WTC11 (cell line): ENCODE results near the gene DNAJA4. TPM values are rescaled to one million over a fixed set of nuclear protein-coding genes. Genes with fewer than 3 reads are reported as not detected.

ENCODE experiments used
- ATAC-seq: fragments of 200-7000 bp; cut with Tn5 transposase; 2 replicates; pipeline ENCODE4 v1.10.0; 2021; ENCODE audit warnings: mild to moderate bottlenecking, moderate library complexity
- CTCF ChIA-PET: fragments of 300-600 bp; sonication (Branson Sonifier 250); formaldehyde crosslinking; loops from one replicate; lab custom pipeline; 2021; ENCODE audit warnings: antibody characterized with exemption; lab: Charles Lee
- POLR2A ChIA-PET: fragments of 350-600 bp; sonication (Branson Sonifier 250); formaldehyde crosslinking; loops from one replicate; lab custom pipeline; 2021; ENCODE audit warnings: antibody characterized with exemption; lab: Charles Lee
- DNase-seq: peaks from one replicate; pipeline ENCODE4 v3.0.0; 2021; ENCODE audit warnings: low spot score
- H3K27ac Mint-ChIP-seq: 2 replicates; pipeline ENCODE4 v1.8.0; 2021; ENCODE audit warnings: mixed read lengths
- H3K27me3 Mint-ChIP-seq: 2 replicates; pipeline ENCODE4 v1.8.0; 2021; ENCODE audit warnings: low read depth, mild to moderate bottlenecking, moderate library complexity, mixed read lengths
- H3K36me3 Mint-ChIP-seq: 2 replicates; pipeline ENCODE4 v1.8.0; 2021; ENCODE audit warnings: mixed read lengths
- H3K4me1 Mint-ChIP-seq: 2 replicates; pipeline ENCODE4 v1.8.0; 2022; ENCODE audit warnings: mixed read lengths
- H3K4me3 Mint-ChIP-seq: 2 replicates; pipeline ENCODE4 v1.8.0; 2021; ENCODE audit warnings: mild to moderate bottlenecking, moderate library complexity, mixed read lengths
- H3K9me3 Mint-ChIP-seq: 2 replicates; pipeline ENCODE4 v1.8.0; 2021; ENCODE audit warnings: mixed read lengths
- AFF4 ChIP-seq: sonication (generic); formaldehyde crosslinking; IDR thresholded peaks from 2 replicates; pipeline ENCODE4 v1.8.1; 2023; ENCODE audit warnings: mild to moderate bottlenecking, missing genetic modification reagents, borderline replicate concordance
- CTCF ChIP-seq: fragments of 200-600 bp; IDR thresholded peaks from 2 replicates; pipeline ENCODE4 v1.8.0; 2022; ENCODE audit warnings: antibody characterized with exemption
- E2F1 ChIP-seq: sonication (generic); formaldehyde crosslinking; IDR thresholded peaks from 2 replicates; pipeline ENCODE4 v1.8.0; 2022; ENCODE audit warnings: mild to moderate bottlenecking, missing genetic modification reagents
- ERG ChIP-seq: fragments of 250-450 bp; sonication (Bioruptor Pico); IDR thresholded peaks from 2 replicates; pipeline ENCODE4 v1.8.0; 2021; ENCODE audit warnings: mild to moderate bottlenecking
- FOXK1 ChIP-seq: sonication (generic); formaldehyde crosslinking; IDR thresholded peaks from 2 replicates; pipeline ENCODE4 v1.8.0; 2022; ENCODE audit warnings: mild to moderate bottlenecking, moderate library complexity, missing genetic modification reagents
- FOXP4 ChIP-seq: sonication (generic); formaldehyde crosslinking; IDR thresholded peaks from 2 replicates; pipeline ENCODE4 v1.8.0; 2022; ENCODE audit warnings: mild to moderate bottlenecking, missing genetic modification reagents
- MLX ChIP-seq: sonication (generic); formaldehyde crosslinking; IDR thresholded peaks from 2 replicates; pipeline ENCODE4 v1.8.1; 2023; ENCODE audit warnings: mild to moderate bottlenecking, missing genetic modification reagents, moderate library complexity
- NFE2L1 ChIP-seq: sonication (generic); formaldehyde crosslinking; IDR thresholded peaks from 2 replicates; pipeline ENCODE4 v1.8.1; 2023; ENCODE audit warnings: missing genetic modification reagents
- NR1H2 ChIP-seq: sonication (generic); formaldehyde crosslinking; IDR thresholded peaks from 2 replicates; pipeline ENCODE4 v1.9.0; 2021; ENCODE audit warnings: mild to moderate bottlenecking, moderate library complexity, missing genetic modification reagents
- RORB ChIP-seq: fragments of 250-450 bp; sonication (Bioruptor Pico); IDR thresholded peaks from 2 replicates; pipeline ENCODE4 v1.9.0; 2021; ENCODE audit warnings: mild to moderate bottlenecking
- SMAD4 ChIP-seq: sonication (generic); formaldehyde crosslinking; IDR thresholded peaks from 2 replicates; pipeline ENCODE4 v1.8.0; 2022; ENCODE audit warnings: mild to moderate bottlenecking, missing genetic modification reagents
- ZNF263 ChIP-seq: sonication (generic); formaldehyde crosslinking; IDR thresholded peaks from 2 replicates; pipeline ENCODE4 v1.8.1; 2022; ENCODE audit warnings: low read depth, mild to moderate bottlenecking, moderate library complexity, missing genetic modification reagents
- ZNF416 ChIP-seq: fragments of 250-450 bp; sonication (Bioruptor Pico); IDR thresholded peaks from 2 replicates; pipeline ENCODE4 v1.9.0; 2021; ENCODE audit warnings: mild to moderate bottlenecking, inconsistent platforms
- ZNF423 ChIP-seq: fragments of 250-450 bp; sonication (Bioruptor Pico); IDR thresholded peaks from 2 replicates; pipeline ENCODE4 v2.1.2; 2022; ENCODE audit warnings: mild to moderate bottlenecking, moderate library complexity
- total RNA-seq: library from RNA; stranded (reverse); gene quantifications from 3 replicates; pipeline ENCODE4 v1.2.3, GENCODE V29; 2021
- TF ChIP-seq, protein P1 (sequence below): fragments of 250-450 bp; sonication (Bioruptor Pico); IDR thresholded peaks from 2 replicates; pipeline ENCODE4 v1.9.0; 2021; ENCODE audit warnings: mild to moderate bottlenecking, borderline replicate concordance
- TF ChIP-seq, protein P2 (sequence below): sonication (generic); formaldehyde crosslinking; IDR thresholded peaks from 2 replicates; pipeline ENCODE4 v1.8.1; 2022; ENCODE audit warnings: low read depth, mild to moderate bottlenecking, moderate library complexity, missing genetic modification reagents, borderline replicate concordance
- TF ChIP-seq, protein P3 (sequence below): sonication (generic); formaldehyde crosslinking; IDR thresholded peaks from 2 replicates; pipeline ENCODE4 v1.8.1; 2022; ENCODE audit warnings: mild to moderate bottlenecking, moderate library complexity, missing genetic modification reagents

The DNAJA4 gene
- total RNA-seq, 1 experiment from 2014 or later: 7.8 TPM

- H3K9me3 Mint-ChIP-seq: no peaks in the 10 kb centered on the region
- CTCF ChIA-PET: interaction anchor here (0.8 to 1.3 kb wide), 2 partner anchors 130 to 153 kb away, joined by 3 to 4 read pairs; partner anchors contain the start of gene CIB2
- no peaks in the 10 kb centered on the region for H3K36me3 Mint-ChIP-seq
- DNase-seq (no peak), ATAC-seq (no peak)
- H3K27ac Mint-ChIP-seq: no peak overlapping the region
- H3K27me3 Mint-ChIP-seq: peaks cover 32% of the 10 kb centered on the region
- no peak overlapping the region for H3K4me3 Mint-ChIP-seq
- POLR2A ChIA-PET: no interaction called here
- H3K4me1 Mint-ChIP-seq: peaks cover 8% of the 10 kb centered on the region
- TF ChIP-seq ERG (CRISPR knock-in tag) (no peak), E2F1 (CRISPR knock-in tag) (no peak), NR1H2 (CRISPR knock-in tag) (no peak), FOXP4 (CRISPR knock-in tag) (no peak), CTCF (no peak), ZNF263 (CRISPR knock-in tag) (no peak), MLX (CRISPR knock-in tag) (no peak), ZNF416 (CRISPR knock-in tag) (no peak), NFE2L1 (CRISPR knock-in tag) (no peak), SMAD4 (no peak), FOXK1 (no peak), AFF4 (CRISPR knock-in tag) (no peak), RORB (CRISPR knock-in tag) (no peak), ZNF423 (CRISPR knock-in tag) (no peak)
- TF ChIP-seq, protein P1, sequence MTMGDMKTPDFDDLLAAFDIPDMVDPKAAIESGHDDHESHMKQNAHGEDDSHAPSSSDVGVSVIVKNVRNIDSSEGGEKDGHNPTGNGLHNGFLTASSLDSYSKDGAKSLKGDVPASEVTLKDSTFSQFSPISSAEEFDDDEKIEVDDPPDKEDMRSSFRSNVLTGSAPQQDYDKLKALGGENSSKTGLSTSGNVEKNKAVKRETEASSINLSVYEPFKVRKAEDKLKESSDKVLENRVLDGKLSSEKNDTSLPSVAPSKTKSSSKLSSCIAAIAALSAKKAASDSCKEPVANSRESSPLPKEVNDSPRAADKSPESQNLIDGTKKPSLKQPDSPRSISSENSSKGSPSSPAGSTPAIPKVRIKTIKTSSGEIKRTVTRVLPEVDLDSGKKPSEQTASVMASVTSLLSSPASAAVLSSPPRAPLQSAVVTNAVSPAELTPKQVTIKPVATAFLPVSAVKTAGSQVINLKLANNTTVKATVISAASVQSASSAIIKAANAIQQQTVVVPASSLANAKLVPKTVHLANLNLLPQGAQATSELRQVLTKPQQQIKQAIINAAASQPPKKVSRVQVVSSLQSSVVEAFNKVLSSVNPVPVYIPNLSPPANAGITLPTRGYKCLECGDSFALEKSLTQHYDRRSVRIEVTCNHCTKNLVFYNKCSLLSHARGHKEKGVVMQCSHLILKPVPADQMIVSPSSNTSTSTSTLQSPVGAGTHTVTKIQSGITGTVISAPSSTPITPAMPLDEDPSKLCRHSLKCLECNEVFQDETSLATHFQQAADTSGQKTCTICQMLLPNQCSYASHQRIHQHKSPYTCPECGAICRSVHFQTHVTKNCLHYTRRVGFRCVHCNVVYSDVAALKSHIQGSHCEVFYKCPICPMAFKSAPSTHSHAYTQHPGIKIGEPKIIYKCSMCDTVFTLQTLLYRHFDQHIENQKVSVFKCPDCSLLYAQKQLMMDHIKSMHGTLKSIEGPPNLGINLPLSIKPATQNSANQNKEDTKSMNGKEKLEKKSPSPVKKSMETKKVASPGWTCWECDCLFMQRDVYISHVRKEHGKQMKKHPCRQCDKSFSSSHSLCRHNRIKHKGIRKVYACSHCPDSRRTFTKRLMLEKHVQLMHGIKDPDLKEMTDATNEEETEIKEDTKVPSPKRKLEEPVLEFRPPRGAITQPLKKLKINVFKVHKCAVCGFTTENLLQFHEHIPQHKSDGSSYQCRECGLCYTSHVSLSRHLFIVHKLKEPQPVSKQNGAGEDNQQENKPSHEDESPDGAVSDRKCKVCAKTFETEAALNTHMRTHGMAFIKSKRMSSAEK: no peak
- TF ChIP-seq, protein P2, sequence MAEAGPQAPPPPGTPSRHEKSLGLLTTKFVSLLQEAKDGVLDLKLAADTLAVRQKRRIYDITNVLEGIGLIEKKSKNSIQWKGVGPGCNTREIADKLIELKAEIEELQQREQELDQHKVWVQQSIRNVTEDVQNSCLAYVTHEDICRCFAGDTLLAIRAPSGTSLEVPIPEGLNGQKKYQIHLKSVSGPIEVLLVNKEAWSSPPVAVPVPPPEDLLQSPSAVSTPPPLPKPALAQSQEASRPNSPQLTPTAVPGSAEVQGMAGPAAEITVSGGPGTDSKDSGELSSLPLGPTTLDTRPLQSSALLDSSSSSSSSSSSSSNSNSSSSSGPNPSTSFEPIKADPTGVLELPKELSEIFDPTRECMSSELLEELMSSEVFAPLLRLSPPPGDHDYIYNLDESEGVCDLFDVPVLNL (CRISPR knock-in tag): no peak
- TF ChIP-seq, protein P3, sequence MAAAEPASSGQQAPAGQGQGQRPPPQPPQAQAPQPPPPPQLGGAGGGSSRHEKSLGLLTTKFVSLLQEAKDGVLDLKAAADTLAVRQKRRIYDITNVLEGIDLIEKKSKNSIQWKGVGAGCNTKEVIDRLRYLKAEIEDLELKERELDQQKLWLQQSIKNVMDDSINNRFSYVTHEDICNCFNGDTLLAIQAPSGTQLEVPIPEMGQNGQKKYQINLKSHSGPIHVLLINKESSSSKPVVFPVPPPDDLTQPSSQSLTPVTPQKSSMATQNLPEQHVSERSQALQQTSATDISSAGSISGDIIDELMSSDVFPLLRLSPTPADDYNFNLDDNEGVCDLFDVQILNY: no peak
These were observed 3.3 kb upstream of the DNAJA4 start for GRCh38 chr15:78261062-78261461.
